GM12891 (cell line): ENCODE measurements around the gene DNAJC13.

ENCODE experiments used
- POLR2A ChIP-seq: IDR thresholded peaks from 2 replicates; pipeline ENCODE4 v1.6.1; 2011; ENCODE audit warnings: low read depth, low read length, control low read depth
- POLR2AphosphoS5 ChIP-seq: IDR thresholded peaks from 2 replicates; pipeline ENCODE4 v1.6.1; 2011; ENCODE audit warnings: low read depth, low read length, control low read depth
- POU2F2 ChIP-seq: IDR thresholded peaks from 2 replicates; pipeline ENCODE4 v1.6.1; 2011; ENCODE audit warnings: low read depth, mild to moderate bottlenecking, control low read depth, low read length, moderate library complexity
- TAF1 ChIP-seq: IDR thresholded peaks from 2 replicates; pipeline ENCODE4 v1.6.1; 2011; ENCODE audit warnings: low read depth, low read length, control low read depth

DNA sequence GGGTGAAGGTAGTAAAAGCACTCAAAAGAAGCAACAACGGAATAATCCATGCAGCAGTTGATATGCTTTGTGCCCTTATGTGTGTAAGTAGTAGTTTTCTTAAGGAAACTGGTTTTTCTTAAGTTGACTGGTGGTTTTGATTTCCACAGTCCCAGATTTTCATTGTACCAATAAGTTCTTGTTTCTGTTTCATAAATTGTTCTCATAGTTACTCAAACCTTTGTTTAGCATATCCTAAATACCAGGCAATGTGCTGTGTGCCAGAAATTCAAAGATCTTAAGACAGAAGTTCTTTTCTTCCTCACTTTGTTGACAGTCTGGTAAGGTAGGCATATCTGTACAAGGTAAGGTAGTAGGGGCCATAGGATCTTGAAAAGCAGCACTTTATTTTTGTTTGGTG, 40.0 kb downstream of the DNAJC13 start:
- no peak for TF ChIP-seq POLR2AphosphoS5
- no peak for TF ChIP-seq POLR2A
- TF ChIP-seq TAF1 = no peak
- TF ChIP-seq POU2F2 = no peak
